ENCODE measurements around the gene ATP13A3.

Gene ATP13A3

GRCh38 chr3:194368918-194369317, 117.9 kb downstream of the ATP13A3 start:
- no peak for DNase-seq

- DNase-seq, result no peak
These were observed 118.6 kb downstream of the ATP13A3 start for GRCh38 chr3:194367992-194368841.

GRCh38 chr3:194365978-194366490, 120.8 kb downstream of the ATP13A3 start:
- DNase-seq, result no peak

GRCh38 chr3:194365526-194365925, 121.3 kb downstream of the ATP13A3 start:
- DNase-seq, result no peak

- DNase-seq, result peak; percentile 98 to 100
These were observed 122.0 kb downstream of the ATP13A3 start for GRCh38 chr3:194364652-194365434.

GRCh38 chr3:194364314-194364651, 122.5 kb downstream of the ATP13A3 start:
- peak in 1 of 2 experiments; percentile 73 for DNase-seq

- no peak for DNase-seq
These were observed 126.2 kb downstream of the ATP13A3 start for GRCh38 chr3:194360568-194360967.

- DNase-seq, result no peak
These were observed 129.1 kb downstream of the ATP13A3 start for GRCh38 chr3:194357681-194358080.

- no peak for DNase-seq
These were observed 131.4 kb downstream of the ATP13A3 start for GRCh38 chr3:194355379-194355778.

- DNase-seq, result no peak
These were observed 132.5 kb downstream of the ATP13A3 start for GRCh38 chr3:194354315-194354714.
